Adrenal gland (tissue), 12 donors: Measurements from ENCODE around the gene ATP6V1F. TPM values are rescaled to one million over a fixed set of nuclear protein-coding genes. Genes with fewer than 3 reads are reported as not detected.

ENCODE experiments used
- DNase-seq, 7 donors: peaks; one replicate each; pipeline ENCODE4 v3.0.0-alpha.2; 2019 to 2020
- H3K27ac ChIP-seq, 5 donors: fragments of 200-600 bp; sonication (generic) in 4 of 5; 1 replicate in 3 of 5; 2 replicates in 2 of 5; pipeline versions ENCODE4 v1.5.1 to v1.8.0; 2016 to 2020; ENCODE audit warnings: mild to moderate bottlenecking in 1 of 5
- H3K27me3 ChIP-seq: fragments of 200-600 bp; 2 replicates; pipeline ENCODE4 v1.8.0; 2021
- H3K36me3 ChIP-seq, 2 donors: fragments of 200-600 bp; replicated peaks in 1 of 2; 1 replicate in 1 of 2; 2 replicates in 1 of 2; pipeline versions ENCODE4 v1.5.1 to v1.8.0; 2018 to 2022
- H3K4me1 ChIP-seq, 2 donors: fragments of 200-600 bp; replicated peaks in 1 of 2; 1 replicate in 1 of 2; 2 replicates in 1 of 2; pipeline versions ENCODE4 v1.5.1 to v1.8.0; 2018 to 2021
- H3K4me3 ChIP-seq, 4 donors: fragments of 200-600 bp; sonication (generic) in 3 of 4; one replicate each; pipeline ENCODE4 v1.5.1; 2016 to 2018
- H3K9me3 ChIP-seq, 3 donors: fragments of 200-600 bp; sonication (generic) in 1 of 3; replicated peaks in 1 of 3; 1 replicate in 2 of 3; 2 replicates in 1 of 3; pipeline versions ENCODE4 v1.5.1 to v1.8.0; 2016 to 2021
- POLR2A ChIP-seq, 2 donors: fragments of 450-650 bp; IDR thresholded peaks; one replicate each; pipeline ENCODE4 v1.6.1; 2017; ENCODE audit warnings: antibody characterized with exemption in 2 of 2, mild to moderate bottlenecking in 2 of 2, moderate library complexity in 1 of 2
- WGBS, 4 donors: extraction: QIAGEN DNeasy Blood & Tissue Kit in 2 of 4; methylation state at CpG; one replicate each; pipeline versions ENCODE4 v1.1.5 to v1.1.7; 2013 to 2017; 5-methylcytosine and 5-hydroxymethylcytosine counted together
- intact Hi-C, 2 donors: fragments of 100-400 bp; cut with DNase I; formaldehyde crosslinking; loops; one replicate each; pipeline versions ENCODE4 v1.14.1 to v1.15.0; 2022 to 2023
- polyA plus RNA-seq, 3 donors: library from polyadenylated mRNA; stranded (reverse); fragments of 200-250 nt in 2 of 3; fragments of 350-450 nt in 1 of 3; fragmentation: Illumina TruSeq in 1 of 3; extraction: RNeasy Lipid Tissue Mini Kit (QIAGEN cat#74804) in 1 of 3; gene quantifications; one replicate each; pipeline ENCODE4 v1.2.3, GENCODE V29; 2013 to 2014
- total RNA-seq, 9 donors: library from RNA; depleted of rRNA in 4 of 9; stranded (reverse); fragments of >200 nt in 4 of 9; fragments of 120-200 nt in 1 of 9; fragmentation: NEBNext Ultra II Directional in 1 of 9; extraction: Animal tissue kit (Norgen Biotek cat#: 25700) in 1 of 9; gene quantifications; one replicate each; pipeline versions ENCODE4 v1.1.0 to v1.2.4, GENCODE V29; 2013 to 2023
- TF ChIP-seq, protein P1 (sequence below), 6 experiments: fragments of 450-650 bp in 4 of 6; fragments of 200-600 bp in 2 of 6; sonication (generic) in 1 of 6; IDR thresholded peaks; 1 replicate in 5 of 6; 2 replicates in 1 of 6; pipeline versions ENCODE4 v1.5.1 to v1.8.0; 2016 to 2021; ENCODE audit warnings: antibody characterized with exemption in 6 of 6, mild to moderate bottlenecking in 2 of 6, moderate library complexity in 1 of 6
- donor health status: healthy with polysubstance abuse.
- donor health status: Bipolar disorder and iron deficiency.
- donor health status: DM: yes; HTN: yes; CAD: no.
- donor health status: DM: no; HTN: no; CAD: no.
- donor health status: DM: no; HTN: no; CAD: no.
- donor health status: DM: yes; HTN: yes; CAD: no.

ATP6V1F gene
- total and polyA plus RNA-seq, 12 donors, result 94.6 to 334 (median 183) TPM

DNA sequence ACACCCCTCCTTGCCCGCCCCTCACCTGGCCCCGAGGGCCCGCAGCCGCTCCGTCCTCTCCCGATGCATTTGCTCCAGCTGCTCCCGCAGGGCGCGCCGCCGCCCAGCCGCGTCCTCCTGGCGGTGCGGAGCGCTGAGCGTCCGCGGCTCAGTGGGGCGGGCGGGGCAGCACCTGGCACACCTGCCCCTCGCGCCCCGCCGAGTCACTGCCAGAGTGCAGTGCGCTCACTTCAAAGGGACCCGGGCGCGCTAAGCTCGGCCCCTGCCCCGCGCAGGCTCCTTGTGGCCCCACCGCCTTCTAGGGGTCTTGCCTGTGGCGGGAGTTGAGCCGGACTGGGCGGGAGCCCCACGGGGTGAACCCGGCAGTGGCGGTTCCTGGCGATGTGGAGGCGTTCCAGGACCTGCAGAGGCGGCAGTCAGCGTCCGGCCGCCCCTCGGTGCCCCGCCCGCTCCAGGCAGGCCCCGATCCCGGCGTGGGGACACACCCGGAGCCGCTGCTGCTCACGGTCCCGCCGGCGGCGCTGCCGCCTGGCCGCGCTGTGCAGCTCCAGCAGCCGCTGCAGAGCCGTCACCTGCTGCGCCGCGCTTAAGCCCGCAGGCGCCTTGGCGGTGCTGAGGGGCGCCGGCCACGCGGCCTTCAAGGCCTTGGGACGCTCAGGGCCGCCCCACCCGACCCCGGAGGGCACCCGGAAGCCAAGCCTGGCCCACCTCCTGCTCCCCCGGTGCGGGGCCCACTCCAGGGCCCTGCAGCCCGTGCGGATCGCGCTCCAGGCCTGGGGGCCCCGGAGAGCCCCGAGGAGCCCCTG, 6.7 kb downstream of the ATP6V1F start:
- Histone ChIP-seq H3K4me1 (peaks cover 14 to 16% of the 10 kb centered on the region in 2 donors), H3K36me3 (peaks cover 0 to 13% of the 10 kb centered on the region in 2 donors), H3K27me3 (peaks cover 5% of the 10 kb centered on the region), H3K4me3 (peak overlapping the region in 2 of 4 donors; percentile 18 to 71), H3K27ac (no peak overlapping the region), H3K9me3 (no peaks in the 10 kb centered on the region)
- intact Hi-C loops, result no loop called here
- WGBS, 4 donors, result 1 to 3% (median 2%) methylated on average over 12 to 86 of the region's 86 CpGs
- peak; percentile 33 to 55 (median 47) for DNase-seq
- TF ChIP-seq, protein P1, sequence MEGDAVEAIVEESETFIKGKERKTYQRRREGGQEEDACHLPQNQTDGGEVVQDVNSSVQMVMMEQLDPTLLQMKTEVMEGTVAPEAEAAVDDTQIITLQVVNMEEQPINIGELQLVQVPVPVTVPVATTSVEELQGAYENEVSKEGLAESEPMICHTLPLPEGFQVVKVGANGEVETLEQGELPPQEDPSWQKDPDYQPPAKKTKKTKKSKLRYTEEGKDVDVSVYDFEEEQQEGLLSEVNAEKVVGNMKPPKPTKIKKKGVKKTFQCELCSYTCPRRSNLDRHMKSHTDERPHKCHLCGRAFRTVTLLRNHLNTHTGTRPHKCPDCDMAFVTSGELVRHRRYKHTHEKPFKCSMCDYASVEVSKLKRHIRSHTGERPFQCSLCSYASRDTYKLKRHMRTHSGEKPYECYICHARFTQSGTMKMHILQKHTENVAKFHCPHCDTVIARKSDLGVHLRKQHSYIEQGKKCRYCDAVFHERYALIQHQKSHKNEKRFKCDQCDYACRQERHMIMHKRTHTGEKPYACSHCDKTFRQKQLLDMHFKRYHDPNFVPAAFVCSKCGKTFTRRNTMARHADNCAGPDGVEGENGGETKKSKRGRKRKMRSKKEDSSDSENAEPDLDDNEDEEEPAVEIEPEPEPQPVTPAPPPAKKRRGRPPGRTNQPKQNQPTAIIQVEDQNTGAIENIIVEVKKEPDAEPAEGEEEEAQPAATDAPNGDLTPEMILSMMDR (IDR thresholded peaks at IDR 0.05), result no peak
- no peak for TF ChIP-seq POLR2A (IDR thresholded peaks at IDR 0.05)

GRCh38 chr7:128869944-128870285, 7.3 kb downstream of the ATP6V1F start:
- Histone ChIP-seq H3K4me3 (peak overlapping the region in 2 of 4 donors; percentile 18 to 71), H3K36me3 (peaks cover 0 to 13% of the 10 kb centered on the region in 2 donors), H3K27ac (no peak overlapping the region), H3K4me1 (peaks cover 14 to 16% of the 10 kb centered on the region in 2 donors), H3K27me3 (peaks cover 5% of the 10 kb centered on the region), H3K9me3 (no peaks in the 10 kb centered on the region)
- intact Hi-C loops, result no loop called here
- DNase-seq, result no peak
- TF ChIP-seq, protein P1 (IDR thresholded peaks at IDR 0.05), result no peak
- no peak for TF ChIP-seq POLR2A (IDR thresholded peaks at IDR 0.05)
- WGBS, 4 donors, result 2 to 8% (median 8%) methylated on average over 8 to 30 of the region's 30 CpGs; no CpG with 5 or more reads in 1 of the 4 donors

DNA sequence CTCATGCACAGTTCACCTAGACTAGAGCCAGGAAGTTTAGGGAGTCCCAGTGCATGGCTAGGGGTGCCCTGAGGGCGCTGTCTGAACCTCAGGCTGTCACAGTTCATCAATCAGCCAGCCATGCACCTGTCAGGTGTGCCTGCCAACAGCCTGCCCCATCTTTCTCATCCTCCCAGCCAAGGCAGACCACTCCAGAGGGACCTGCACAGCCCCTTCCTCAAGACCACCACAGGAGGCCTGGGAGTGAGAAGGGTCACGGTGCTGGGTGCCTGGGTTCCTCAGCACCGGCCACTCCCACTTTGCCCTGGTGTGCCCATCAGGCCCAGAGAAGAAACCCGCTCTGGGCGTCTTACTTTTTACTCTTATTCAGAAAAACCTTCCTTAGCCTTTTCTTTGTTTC, 8.4 kb downstream of the ATP6V1F start:
- 93 to 98% (median 96%) methylated on average over 4 to 5 of the region's 5 CpGs for WGBS, 4 donors

GRCh38 chr7:128872394-128872824, 9.8 kb downstream of the ATP6V1F start:
- peaks cover 14 to 16% of the 10 kb centered on the region in 2 donors for H3K4me1 ChIP-seq
- no peak overlapping the region for H3K27ac ChIP-seq
- no peaks in the 10 kb centered on the region for H3K9me3 ChIP-seq
- intact Hi-C loops, result no loop called here
- H3K27me3 ChIP-seq, result peaks cover 5% of the 10 kb centered on the region
- WGBS, 4 donors, result 43 to 77% (median 71%) methylated on average over 4 to 13 of the region's 13 CpGs
- no peak for TF ChIP-seq POLR2A (IDR thresholded peaks at IDR 0.05)
- TF ChIP-seq, protein P1 (IDR thresholded peaks at IDR 0.05), result no peak
- no peaks in the 10 kb centered on the region for H3K36me3 ChIP-seq
- no peak overlapping the region for H3K4me3 ChIP-seq
- no peak for DNase-seq

More for the DNA sequence above, 8.4 kb downstream of the ATP6V1F start:
- no peaks in the 10 kb centered on the region for H3K9me3 ChIP-seq
- DNase-seq, result no peak
- peaks cover 5% of the 10 kb centered on the region for H3K27me3 ChIP-seq
- no peak overlapping the region for H3K27ac ChIP-seq
- no peak for TF ChIP-seq POLR2A (IDR thresholded peaks at IDR 0.05)
- TF ChIP-seq, protein P1 (IDR thresholded peaks at IDR 0.05), result no peak
- peaks cover 14 to 16% of the 10 kb centered on the region in 2 donors for H3K4me1 ChIP-seq
- H3K4me3 ChIP-seq, result no peak overlapping the region
- H3K36me3 ChIP-seq, result peaks cover 0 to 2% of the 10 kb centered on the region in 2 donors
- intact Hi-C loops, result no loop called here
